ENCODE measurements around the gene SHISA4.

DNA sequence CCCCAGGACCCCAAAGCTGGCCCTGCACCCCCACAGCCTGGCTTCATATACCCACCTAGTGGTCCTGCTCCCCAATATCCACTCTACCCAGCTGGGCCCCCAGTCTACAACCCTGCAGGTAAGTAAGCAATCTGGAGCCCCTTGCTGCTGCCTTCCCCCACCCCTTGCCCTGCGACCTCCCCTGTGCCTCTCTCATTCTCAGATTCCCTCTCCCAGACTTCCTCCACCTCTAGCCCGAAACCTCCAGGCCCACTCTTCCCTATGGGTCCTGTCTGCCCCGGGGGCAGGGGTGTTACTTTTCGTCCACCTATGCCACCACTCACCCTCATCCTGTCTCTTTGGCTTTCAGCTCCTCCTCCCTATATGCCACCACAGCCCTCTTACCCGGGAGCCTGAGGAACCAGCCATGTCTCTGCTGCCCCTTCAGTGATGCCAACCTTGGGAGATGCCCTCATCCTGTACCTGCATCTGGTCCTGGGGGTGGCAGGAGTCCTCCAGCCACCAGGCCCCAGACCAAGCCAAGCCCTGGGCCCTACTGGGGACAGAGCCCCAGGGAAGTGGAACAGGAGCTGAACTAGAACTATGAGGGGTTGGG, 2.9 kb downstream of the SHISA4 start:
- no peak for TF ChIP-seq EZH2 (IDR thresholded peaks at IDR 0.05)
- TF ChIP-seq, protein P1, sequence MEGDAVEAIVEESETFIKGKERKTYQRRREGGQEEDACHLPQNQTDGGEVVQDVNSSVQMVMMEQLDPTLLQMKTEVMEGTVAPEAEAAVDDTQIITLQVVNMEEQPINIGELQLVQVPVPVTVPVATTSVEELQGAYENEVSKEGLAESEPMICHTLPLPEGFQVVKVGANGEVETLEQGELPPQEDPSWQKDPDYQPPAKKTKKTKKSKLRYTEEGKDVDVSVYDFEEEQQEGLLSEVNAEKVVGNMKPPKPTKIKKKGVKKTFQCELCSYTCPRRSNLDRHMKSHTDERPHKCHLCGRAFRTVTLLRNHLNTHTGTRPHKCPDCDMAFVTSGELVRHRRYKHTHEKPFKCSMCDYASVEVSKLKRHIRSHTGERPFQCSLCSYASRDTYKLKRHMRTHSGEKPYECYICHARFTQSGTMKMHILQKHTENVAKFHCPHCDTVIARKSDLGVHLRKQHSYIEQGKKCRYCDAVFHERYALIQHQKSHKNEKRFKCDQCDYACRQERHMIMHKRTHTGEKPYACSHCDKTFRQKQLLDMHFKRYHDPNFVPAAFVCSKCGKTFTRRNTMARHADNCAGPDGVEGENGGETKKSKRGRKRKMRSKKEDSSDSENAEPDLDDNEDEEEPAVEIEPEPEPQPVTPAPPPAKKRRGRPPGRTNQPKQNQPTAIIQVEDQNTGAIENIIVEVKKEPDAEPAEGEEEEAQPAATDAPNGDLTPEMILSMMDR (IDR thresholded peaks at IDR 0.05): no peak

Data from neural progenitor cell (in vitro differentiated cells).